GM06990 (cell line): ENCODE data around the gene DYNC2I2.

Experiments
- DNase-seq: peaks from one replicate; pipeline ENCODE4 v3.0.0-alpha.2; 2011; ENCODE audit not compliant: insufficient read length; ENCODE audit errors: extremely low read depth
- H3K27me3 ChIP-seq: replicated peaks from 2 replicates; pipeline ENCODE4 v1.6.0; 2011; ENCODE audit warnings: low read length; ENCODE audit not compliant: control insufficient read depth, insufficient read depth
- H3K36me3 ChIP-seq: 2 replicates; pipeline ENCODE4 v1.5.1; 2011; ENCODE audit warnings: low read length; ENCODE audit not compliant: control insufficient read depth, insufficient read depth
- H3K4me3 ChIP-seq: replicated peaks from 2 replicates; pipeline ENCODE4 v1.5.1; 2011; ENCODE audit warnings: low read depth, mild to moderate bottlenecking, control low read depth, low read length
- CTCF ChIP-seq: IDR thresholded peaks from 2 replicates; pipeline ENCODE4 v1.5.1; 2011; ENCODE audit warnings: low read length, control low read depth, mild to moderate bottlenecking, inconsistent platforms; ENCODE audit not compliant: insufficient read depth, poor library complexity, severe bottlenecking

Gene DYNC2I2

DNA sequence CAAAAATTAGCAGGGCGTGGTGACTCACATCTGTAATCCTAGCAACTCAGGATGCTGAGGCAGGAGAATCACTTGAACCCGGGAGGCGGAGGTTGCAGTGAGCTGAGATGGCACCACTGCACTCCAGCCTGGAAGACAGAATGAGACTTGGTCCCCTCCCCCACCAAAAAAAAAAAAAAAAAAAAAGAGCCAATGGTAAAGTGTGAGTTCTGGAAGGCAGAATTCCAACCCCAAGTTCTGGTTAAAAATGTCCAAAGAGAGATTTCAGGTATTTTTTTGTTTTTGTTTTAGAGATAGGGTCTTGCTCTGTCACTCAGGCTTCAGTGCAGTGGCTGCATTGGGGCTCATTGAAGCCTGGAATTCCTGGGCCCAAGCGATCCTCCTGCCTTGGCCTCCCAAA is 30.8 kb upstream of the DYNC2I2 start:
- Histone ChIP-seq H3K27me3 (no peaks in the 10 kb centered on the region), H3K4me3 (no peak overlapping the region)
- no peak for TF ChIP-seq CTCF

DNA sequence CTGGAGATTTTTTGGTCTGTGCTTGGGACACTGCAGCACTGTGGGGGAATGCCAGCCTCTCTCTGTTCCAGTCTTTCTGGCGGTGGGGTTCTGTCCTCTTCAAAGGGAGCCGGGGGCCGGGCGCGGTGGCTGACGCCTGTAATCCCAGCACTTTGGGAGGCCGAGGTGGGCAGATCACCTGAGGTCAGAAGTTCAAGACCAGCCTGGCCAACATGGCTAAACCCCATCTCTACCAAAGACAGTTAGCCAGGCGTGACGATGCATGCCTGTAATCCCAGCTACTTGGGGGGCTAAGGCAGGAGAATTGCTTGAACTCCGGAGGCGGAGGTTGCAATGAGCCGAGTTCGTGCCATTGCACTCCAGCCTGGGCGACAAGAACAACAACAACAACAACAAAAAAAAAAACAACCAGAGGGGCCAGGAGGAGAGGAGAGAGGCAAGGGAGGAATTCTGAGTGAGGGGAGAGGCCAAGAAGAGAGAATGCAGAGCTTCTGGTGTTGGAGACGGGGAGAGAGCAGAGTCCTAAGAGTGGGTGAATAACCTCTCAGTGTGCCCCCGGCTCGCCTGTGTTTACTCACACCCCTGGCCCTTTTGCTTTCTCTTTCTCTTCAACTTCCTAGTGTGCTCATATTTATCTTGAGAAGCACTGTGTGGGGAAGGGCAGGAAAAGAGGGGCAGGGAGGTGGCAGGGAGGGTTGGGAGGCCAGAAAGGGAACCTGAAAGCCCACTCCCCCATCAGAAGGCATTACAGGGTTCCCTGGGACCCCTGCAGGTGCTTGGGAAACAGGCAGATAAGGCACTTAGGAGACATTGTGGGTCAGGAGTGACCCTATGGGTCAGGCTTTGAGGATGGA is 29.2 kb upstream of the DYNC2I2 start:
- Histone ChIP-seq H3K4me3 (peak overlapping the region; percentile 81), H3K36me3 (no peaks in the 10 kb centered on the region), H3K27me3 (no peaks in the 10 kb centered on the region)
- DNase-seq = no peak
- TF ChIP-seq CTCF = no peak

More for the DNA sequence above, 30.8 kb upstream of the DYNC2I2 start:
- no peaks in the 10 kb centered on the region; the same call in 1 of the 2 replicates for H3K36me3 ChIP-seq
- no peak for DNase-seq

- Histone ChIP-seq H3K36me3 (no peaks in the 10 kb centered on the region), H3K27me3 (no peaks in the 10 kb centered on the region), H3K4me3 (peak overlapping the region; percentile 81)
- TF ChIP-seq CTCF = no peak
- peak; percentile 84 for DNase-seq
Measured at GRCh38 chr9:128684325-128685199, 27.9 kb upstream of the DYNC2I2 start.

DNA sequence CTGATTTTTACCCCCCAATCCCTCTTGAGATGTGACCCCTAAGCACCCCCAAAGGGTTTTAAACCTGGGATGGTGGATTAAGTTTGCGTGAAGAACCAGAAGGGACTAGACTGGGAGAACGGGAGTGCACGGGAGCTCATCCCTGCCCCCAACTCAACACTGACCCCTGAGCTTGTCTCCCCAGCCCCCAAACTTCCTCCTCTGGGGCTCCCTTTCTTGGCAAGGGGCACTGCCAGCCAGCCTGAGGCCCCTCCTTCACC is 27.3 kb upstream of the DYNC2I2 start:
- Histone ChIP-seq H3K36me3 (no peaks in the 10 kb centered on the region; the same call in 1 of the 2 replicates), H3K4me3 (peak overlapping the region; percentile 81), H3K27me3 (no peaks in the 10 kb centered on the region)
- no peak for TF ChIP-seq CTCF
- no peak for DNase-seq

DNA sequence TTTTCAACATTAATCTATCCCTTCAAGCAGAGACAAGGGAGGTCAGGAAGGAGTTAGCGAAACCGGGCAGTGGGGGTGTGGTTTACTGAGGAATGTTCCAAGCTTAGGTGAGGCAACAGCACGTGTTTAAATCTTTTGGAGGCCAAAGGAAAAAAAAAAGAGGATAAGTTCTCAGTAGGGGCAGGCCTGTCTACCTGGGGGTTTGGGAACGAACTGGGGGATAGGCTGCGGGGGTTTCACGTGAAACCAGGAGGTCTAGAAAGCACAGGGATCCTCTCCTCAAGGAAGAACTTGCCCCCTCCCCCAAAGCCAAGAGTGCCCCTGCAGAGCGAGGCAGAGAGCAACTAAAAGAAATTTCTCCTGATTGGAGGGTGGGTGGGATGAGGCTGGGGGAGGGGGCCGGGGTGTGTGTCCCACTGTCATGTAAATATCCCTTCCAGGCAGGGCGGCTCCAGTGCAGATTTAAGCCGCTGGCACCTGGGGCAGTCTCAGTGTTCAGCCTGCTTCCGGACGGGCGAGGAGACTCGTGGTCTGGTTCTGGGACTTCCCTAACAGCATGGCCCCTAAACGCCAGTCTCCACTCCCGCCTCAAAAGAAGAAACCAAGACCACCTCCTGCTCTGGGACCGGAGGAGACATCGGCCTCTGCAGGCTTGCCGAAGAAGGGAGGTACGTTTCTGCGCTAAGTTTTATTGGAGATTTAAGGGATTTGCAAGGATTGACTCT is 26.9 kb upstream of the DYNC2I2 start:
- peak; percentile 73 for DNase-seq
- no peaks in the 10 kb centered on the region for H3K27me3 ChIP-seq
- TF ChIP-seq CTCF = no peak
- H3K36me3 ChIP-seq = no peaks in the 10 kb centered on the region; the same call in 1 of the 2 replicates
- peak overlapping the region; percentile 81 for H3K4me3 ChIP-seq
